Measurements from ENCODE around the gene CDHR2. TPM values are rescaled to one million over a fixed set of nuclear protein-coding genes. Genes with fewer than 3 reads are reported as not detected.

The CDHR2 gene
- total RNA-seq, 3 donors from 2014 or later = 69.0 to 184 (median 107) TPM

GRCh38 chr5:176562189-176562588 is 13.0 kb downstream of the CDHR2 start:
- no peak for DNase-seq
- Histone ChIP-seq H3K4me3 (no peak overlapping the region), H3K4me1 (ENCODE audit: low read depth) (no peaks in the 10 kb centered on the region), H3K9me3 (no peaks in the 10 kb centered on the region), H3K36me3 (ENCODE audit: low read depth) (no peaks in the 10 kb centered on the region)
- no peak for TF ChIP-seq CTCF (IDR thresholded peaks at IDR 0.05)
- intact Hi-C loops (cut with DNase I, micrococcal nuclease) = no loop called here
- no peak for ATAC-seq

GRCh38 chr5:176564002-176564401 is 14.9 kb downstream of the CDHR2 start:
- ATAC-seq = no peak
- intact Hi-C loops (cut with DNase I, micrococcal nuclease) = no loop called here
- H3K9me3 ChIP-seq = no peaks in the 10 kb centered on the region
- TF ChIP-seq CTCF (IDR thresholded peaks at IDR 0.05) = no peak
- H3K4me3 ChIP-seq = no peak overlapping the region
- H3K4me1 ChIP-seq (ENCODE audit: low read depth) = no peaks in the 10 kb centered on the region
- no peaks in the 10 kb centered on the region for H3K36me3 ChIP-seq (ENCODE audit: low read depth)
- no peak for DNase-seq

GRCh38 chr5:176565760-176566288 is 16.7 kb downstream of the CDHR2 start:
- H3K36me3 ChIP-seq (ENCODE audit: low read depth) = no peaks in the 10 kb centered on the region
- TF ChIP-seq CTCF (IDR thresholded peaks at IDR 0.05) = no peak
- no peaks in the 10 kb centered on the region for H3K9me3 ChIP-seq
- no peak for ATAC-seq
- no peaks in the 10 kb centered on the region for H3K4me1 ChIP-seq (ENCODE audit: low read depth)
- no peak overlapping the region for H3K4me3 ChIP-seq
- no peak for DNase-seq
- intact Hi-C loops (cut with DNase I, micrococcal nuclease) = no loop called here

- Histone ChIP-seq H3K9me3 (no peaks in the 10 kb centered on the region), H3K4me3 (no peak overlapping the region), H3K36me3 (ENCODE audit: low read depth) (no peaks in the 10 kb centered on the region), H3K4me1 (ENCODE audit: low read depth) (no peaks in the 10 kb centered on the region)
- intact Hi-C loops (cut with DNase I, micrococcal nuclease) = no loop called here
- DNase-seq (no peak), ATAC-seq (no peak)
- TF ChIP-seq CTCF (IDR thresholded peaks at IDR 0.05) = no peak
Observed at GRCh38 chr5:176568657-176569056, 19.5 kb downstream of the CDHR2 start.

- Histone ChIP-seq H3K36me3 (ENCODE audit: low read depth) (no peaks in the 10 kb centered on the region), H3K4me1 (ENCODE audit: low read depth) (no peaks in the 10 kb centered on the region), H3K4me3 (no peak overlapping the region), H3K9me3 (no peaks in the 10 kb centered on the region)
- DNase-seq = no peak
- intact Hi-C loops (cut with DNase I, micrococcal nuclease) = no loop called here
- no peak for ATAC-seq
- no peak for TF ChIP-seq CTCF (IDR thresholded peaks at IDR 0.05)
Observed at GRCh38 chr5:176570044-176570443, 20.9 kb downstream of the CDHR2 start.
